GOT3 (cell line): ENCODE results near the gene LONP2.
A peak's percentile ranks its signal among the peaks of the same experiment; 100 is the strongest.
"Not testable (repeated sequence)": the region's sequence is repeated elsewhere in the genome, so short reads cannot be mapped to it uniquely, and the experiment has no call there.

ENCODE experiments used
- DNase-seq: peaks from one replicate; lab custom pipeline; 2025; ENCODE audit warnings: mixed read lengths; lab: John Stamatoyannopoulos, UW

LONP2 gene

GRCh38 chr16:48340054-48340453 lies 96.0 kb downstream of the LONP2 start:
- DNase-seq: no peak

DNA sequence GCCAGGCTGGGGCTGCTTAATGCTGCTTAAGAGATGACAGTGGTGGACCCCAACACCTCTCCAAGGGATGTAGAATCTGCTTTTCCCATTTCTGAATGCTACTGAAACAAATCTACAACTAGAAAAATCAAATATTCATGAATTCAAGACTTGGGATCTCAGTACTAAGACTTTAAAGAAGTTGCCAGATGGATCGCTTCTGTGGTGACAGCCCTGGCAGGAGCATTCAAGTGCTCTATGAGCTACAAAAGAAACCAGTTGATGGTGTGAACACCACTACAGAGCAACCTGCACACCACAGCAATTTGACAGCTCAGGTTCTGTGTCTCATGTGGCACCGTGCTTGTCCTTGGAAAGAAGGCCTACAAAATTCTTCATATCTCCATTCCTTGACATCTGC lies 98.5 kb downstream of the LONP2 start:
- no peak for DNase-seq

GRCh38 chr16:48347191-48347865 lies 103.2 kb downstream of the LONP2 start:
- DNase-seq: no peak

GRCh38 chr16:48347980-48348379 lies 103.9 kb downstream of the LONP2 start:
- DNase-seq: no peak

- no peak for DNase-seq
These were observed 106.6 kb downstream of the LONP2 start for GRCh38 chr16:48350736-48351135.

DNA sequence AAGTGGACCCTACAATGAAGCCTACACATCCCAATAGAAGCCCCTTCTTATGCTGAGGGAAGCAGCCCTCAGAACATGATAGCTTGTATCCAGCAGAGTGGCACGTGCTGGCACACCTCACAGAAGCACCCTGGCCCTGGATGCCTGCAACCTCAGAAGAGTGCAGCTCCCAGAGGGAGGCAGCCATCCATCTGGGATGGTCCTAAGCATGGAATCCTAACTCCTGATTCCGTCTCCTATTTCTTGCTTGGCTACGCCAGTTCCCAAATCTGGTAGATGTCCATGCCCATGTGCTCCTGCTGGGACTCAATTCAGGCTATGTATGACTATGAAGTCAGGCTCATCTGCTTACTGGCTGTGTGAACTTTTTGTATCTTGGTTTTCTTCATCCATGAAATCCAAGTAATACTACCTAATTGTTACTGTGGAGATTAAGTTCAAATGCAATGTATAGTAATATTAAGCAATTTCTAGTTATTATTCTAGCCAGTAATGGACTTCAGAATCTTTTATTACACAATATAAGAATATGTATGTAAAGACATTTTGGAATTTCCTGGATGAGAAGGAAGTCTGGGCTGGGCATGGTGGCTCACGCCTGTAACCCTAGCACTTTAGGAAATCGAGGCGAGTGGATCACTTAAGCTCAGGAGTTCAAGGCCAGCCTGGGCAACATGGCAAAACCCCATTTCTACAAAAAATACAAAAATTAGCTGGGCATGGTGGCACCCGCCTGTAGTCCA lies 108.7 kb downstream of the LONP2 start:
- no peak for DNase-seq

- DNase-seq: no peak
These were observed 109.6 kb downstream of the LONP2 start for GRCh38 chr16:48353565-48354163.

GRCh38 chr16:48354385-48354784 lies 110.3 kb downstream of the LONP2 start:
- not testable (repeated sequence) for DNase-seq

DNA sequence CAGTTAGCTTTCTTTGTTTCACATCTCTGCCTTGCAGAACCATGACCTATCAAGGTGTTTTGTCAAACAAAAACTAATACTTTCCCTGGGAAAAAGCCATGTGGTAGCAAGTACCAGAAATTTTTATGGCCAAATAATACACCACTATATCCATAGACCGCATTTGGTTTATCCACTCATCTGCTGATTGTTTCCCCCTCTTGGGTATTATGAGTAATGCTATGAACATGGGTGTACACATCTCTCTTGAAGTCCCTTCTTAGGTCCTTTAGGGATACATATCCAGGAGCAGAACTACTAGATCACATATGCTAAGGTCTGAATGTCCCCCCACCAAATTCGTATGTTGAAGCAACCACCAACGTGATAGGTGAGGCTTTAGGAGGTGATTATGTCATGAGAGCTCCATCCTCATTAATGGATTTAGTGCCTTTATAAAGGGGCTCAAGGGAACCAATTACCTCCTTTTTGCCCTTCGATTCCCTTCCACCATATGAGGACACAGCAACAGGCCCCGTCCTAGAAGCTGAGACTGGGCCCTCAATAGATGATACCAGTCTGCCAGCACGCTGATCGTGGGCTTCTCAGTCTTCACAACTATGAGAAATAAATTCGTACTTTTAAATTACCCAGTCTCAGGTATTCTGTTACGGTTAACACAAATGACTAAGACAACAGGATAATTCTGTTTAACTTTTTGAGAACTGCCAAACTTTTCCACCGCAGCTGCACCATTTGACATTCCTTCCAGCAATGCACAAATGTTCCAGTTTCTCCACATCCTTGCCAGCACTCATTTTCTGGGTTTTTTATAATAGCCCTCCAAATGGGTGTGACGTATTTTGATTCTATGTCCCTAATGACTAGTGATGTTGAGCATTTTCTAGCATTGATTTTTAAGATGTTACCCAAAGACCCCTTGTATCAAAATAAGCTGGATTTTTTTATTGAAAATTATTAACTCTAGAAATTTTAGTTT lies 111.1 kb downstream of the LONP2 start:
- DNase-seq: no peak

GRCh38 chr16:48356633-48357376 lies 112.7 kb downstream of the LONP2 start:
- no peak for DNase-seq

DNA sequence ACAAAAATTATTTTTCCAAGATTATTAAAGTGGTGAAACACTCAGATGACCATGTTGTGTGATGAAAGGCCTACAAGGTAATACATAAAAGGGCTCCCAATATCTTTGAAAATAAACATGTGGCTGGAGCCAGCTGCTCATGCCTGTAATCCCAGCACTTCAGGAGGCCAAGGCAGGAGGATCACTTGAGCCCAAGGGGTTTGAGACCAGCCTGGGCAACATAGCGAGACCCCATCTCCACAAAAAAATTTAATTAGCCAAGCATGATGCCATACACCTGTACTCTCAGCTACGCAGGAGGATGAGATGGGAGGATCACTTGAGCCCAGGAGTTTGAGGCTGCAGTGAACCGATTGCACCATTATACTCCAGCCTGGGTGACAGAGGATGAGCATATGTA lies 114.3 kb downstream of the LONP2 start:
- no peak for DNase-seq

DNA sequence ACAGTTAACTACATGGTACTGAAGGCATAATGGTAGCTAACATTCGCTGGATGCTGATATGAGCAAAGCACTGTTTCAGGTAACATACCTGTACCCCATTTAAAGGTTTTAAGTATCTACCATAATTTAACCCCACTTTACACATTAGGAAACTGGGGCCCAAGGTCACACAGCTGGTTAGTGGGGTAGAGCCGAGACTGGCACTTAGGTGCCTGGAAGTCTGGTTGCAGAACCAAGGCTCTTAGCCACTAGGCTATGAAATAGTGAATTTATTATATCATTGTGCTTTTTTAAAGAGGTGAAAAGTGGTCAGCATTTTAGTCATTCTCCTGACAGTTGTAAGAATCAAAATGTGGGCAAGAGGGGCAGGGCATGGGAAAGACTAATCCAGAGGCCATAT lies 115.9 kb downstream of the LONP2 start:
- DNase-seq: no peak

DNA sequence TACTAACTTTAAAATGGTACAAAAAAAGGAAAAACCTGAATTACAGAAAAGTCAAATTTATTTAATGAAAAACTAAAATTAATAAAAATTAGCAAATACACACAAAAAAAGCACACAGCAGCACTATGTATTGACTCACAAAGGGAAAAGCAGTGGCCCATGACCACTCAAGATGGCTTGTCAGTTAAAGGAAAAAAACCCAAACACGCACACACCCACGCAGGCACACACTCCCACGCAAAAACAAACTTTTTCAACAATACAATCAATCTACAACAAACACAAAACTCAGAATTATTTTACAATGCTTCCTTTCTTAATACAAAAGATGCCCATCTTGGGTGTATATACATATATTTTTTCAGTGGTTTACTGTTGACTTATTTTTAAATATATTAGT lies 116.9 kb downstream of the LONP2 start:
- DNase-seq: no peak

DNA sequence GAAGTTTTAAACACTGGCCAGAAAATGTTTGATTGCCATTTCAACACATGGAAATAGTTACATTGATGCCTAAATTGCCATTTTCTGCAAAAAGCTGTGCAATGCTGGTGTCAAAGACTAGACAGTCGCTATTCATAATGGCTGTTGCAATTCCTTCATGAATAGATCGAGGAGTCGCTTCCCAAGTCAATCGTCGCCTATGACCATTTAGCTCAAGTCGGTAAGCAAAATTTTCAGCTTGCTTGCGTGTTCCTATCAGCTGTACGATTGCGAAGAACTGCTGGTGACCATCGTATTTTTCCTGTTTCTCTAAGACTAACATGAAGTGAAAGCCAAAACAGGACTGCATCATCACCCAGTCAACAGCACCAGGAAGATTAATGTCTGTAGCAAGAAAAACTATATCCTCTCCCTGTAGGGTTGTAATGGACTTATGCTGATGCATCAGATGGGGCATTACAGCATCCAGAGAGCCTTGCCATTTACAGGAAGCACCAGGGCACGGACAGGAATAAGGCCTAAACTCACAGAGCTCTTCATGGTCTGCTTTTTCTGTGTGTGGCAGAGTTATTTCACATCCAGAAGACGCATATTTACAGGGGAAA lies 117.5 kb downstream of the LONP2 start:
- no peak for DNase-seq

- no peak for DNase-seq
These were observed 121.0 kb downstream of the LONP2 start for GRCh38 chr16:48365025-48365600.

- peak; percentile 83 for DNase-seq
These were observed 121.6 kb downstream of the LONP2 start for GRCh38 chr16:48365601-48366164.

- DNase-seq: no peak
These were observed 122.3 kb downstream of the LONP2 start for GRCh38 chr16:48366165-48367093.

DNA sequence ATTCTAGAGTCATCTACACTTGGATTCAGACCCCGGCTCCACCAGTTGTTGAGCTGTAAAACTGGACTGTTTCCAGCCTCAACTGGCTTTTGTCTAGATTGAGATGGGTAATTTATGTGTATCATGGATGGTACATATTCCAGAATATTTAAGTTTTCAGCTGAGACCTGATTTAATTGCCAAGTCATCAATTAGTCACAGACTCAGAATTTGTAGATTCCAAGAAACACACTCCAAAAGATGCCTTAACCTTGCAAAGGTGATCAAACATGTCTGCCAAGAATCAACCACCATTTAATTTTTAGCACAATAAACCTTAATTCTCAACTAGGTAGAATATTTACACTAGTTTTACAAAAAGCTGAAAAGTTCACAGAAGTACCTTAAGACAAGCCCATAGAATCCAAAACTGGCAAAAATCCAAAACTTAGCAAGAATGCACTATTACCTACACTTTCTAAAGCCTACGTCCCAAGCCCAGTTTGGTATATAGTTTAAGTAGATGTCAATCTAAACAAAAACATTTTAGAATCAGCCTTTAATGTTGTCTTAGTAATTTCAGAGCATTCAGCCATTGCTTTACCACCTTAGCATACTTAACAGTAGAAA lies 123.4 kb downstream of the LONP2 start:
- no peak for DNase-seq

DNA sequence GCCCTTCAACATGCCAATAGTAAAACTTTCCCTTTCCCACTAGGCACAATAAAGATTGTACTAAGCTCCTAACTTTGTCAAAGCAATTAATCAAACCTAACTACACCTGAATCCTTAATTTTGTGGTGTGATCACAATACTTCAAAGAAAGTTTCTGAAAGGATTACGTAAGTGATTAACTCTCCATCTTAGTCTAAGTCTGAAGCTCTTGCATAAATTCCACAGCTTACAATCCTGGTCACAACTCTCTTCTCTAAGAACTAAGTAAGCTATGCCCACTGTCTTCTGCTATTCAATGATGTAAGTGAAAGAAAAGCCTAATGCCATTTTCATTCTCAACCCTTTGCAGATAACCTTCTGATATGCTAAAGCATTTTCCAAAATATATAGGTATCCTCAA lies 125.7 kb downstream of the LONP2 start:
- DNase-seq: no peak
